Measurements from ENCODE around the gene TNS2. TPM values are rescaled to one million over a fixed set of nuclear protein-coding genes. Genes with fewer than 3 reads are reported as not detected.

The TNS2 gene
- total RNA-seq, 1 donor from 2014 or later, result 0.24 TPM

GRCh38 chr12:53097564-53098353, 47.9 kb downstream of the TNS2 start, which contains the start of gene IGFBP6:
TSS of gene IGFBP6 (plus strand) at chr12:53097667. CDS start at chr12:53097718, 51 bp downstream.
- Histone ChIP-seq H3K9ac (no peak within 1 kb of the TSS), H4K20me1 (ENCODE audit: low read depth) (no peaks in the 10 kb centered on the region), H3K4me1 (peaks cover 21% of the 10 kb centered on the region), H2AFZ (replicated peaks) (peak within 1 kb of the TSS; percentile 70), H3K79me2 (ENCODE audit: low read depth) (no peaks in the 10 kb centered on the region), H3F3A (ENCODE audit: low read depth) (peaks cover 13% of the 10 kb centered on the region), H3K36me3 (no peaks in the 10 kb centered on the region), H3K9me3 (ENCODE audit: low read depth) (no peaks in the 10 kb centered on the region), H3K27me3 (peaks cover 43% of the 10 kb centered on the region), H3K4me3 (peak within 1 kb of the TSS; percentile 72), H3K27ac (no peak within 1 kb of the TSS), H3K4me2 (peak within 1 kb of the TSS; percentile 88)
- DNase-seq (ENCODE audit: low spot score), result peak; percentile 74
- peaks cover 47% of the 10 kb centered on the region for H3K27me3 Mint-ChIP-seq (ENCODE audit: insufficient read depth, low read depth)
- TF ChIP-seq EZH2phosphoT487 (IDR thresholded peaks at IDR 0.05), result peak; percentile 57
- TF ChIP-seq, protein P1, sequence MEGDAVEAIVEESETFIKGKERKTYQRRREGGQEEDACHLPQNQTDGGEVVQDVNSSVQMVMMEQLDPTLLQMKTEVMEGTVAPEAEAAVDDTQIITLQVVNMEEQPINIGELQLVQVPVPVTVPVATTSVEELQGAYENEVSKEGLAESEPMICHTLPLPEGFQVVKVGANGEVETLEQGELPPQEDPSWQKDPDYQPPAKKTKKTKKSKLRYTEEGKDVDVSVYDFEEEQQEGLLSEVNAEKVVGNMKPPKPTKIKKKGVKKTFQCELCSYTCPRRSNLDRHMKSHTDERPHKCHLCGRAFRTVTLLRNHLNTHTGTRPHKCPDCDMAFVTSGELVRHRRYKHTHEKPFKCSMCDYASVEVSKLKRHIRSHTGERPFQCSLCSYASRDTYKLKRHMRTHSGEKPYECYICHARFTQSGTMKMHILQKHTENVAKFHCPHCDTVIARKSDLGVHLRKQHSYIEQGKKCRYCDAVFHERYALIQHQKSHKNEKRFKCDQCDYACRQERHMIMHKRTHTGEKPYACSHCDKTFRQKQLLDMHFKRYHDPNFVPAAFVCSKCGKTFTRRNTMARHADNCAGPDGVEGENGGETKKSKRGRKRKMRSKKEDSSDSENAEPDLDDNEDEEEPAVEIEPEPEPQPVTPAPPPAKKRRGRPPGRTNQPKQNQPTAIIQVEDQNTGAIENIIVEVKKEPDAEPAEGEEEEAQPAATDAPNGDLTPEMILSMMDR (IDR thresholded peaks at IDR 0.05), result no peak
- peak; percentile 61 for TF ChIP-seq EZH2 (IDR thresholded peaks at IDR 0.05)
- no peaks in the 10 kb centered on the region for H3K36me3 Mint-ChIP-seq
- H3K27ac Mint-ChIP-seq, result no peak within 1 kb of the TSS
- H3K4me3 Mint-ChIP-seq, result peak within 1 kb of the TSS; percentile 82
- H3K4me1 Mint-ChIP-seq, result peaks cover 41% of the 10 kb centered on the region
- H3K9me3 Mint-ChIP-seq, result no peaks in the 10 kb centered on the region

DNA sequence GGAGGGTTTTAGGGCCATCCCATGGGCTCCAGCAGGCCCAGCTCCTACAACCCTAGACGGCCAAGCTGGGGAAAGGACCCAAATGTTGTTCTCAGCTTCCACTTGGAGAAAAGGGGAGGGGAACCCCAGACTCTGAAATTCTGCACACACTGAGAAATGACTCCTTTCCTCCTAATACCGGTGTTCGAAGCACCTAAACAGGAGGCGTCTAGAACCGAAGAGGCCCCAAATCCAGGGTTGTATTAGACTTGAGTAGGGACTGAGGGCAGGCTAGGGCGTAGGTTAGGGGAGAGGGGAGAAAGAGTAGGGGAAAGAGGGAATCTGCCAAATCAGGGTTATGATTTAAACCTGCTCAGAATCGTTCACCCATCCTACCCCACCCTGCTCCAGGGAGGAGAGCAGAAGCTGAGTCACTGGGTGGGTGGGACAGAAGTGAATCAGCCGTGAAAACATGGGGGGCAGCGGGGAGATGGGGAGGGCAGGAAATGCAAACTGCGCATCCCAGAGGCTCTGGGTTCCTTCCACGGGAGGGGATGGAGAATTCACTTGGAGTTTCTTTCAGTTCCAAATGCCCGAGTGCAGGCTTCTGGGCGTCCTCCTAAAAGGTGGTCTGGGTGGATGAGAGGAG, 48.6 kb downstream of the TNS2 start:
- Mint-ChIP-seq H3K4me3 (peak overlapping the region; percentile 82), H3K36me3 (no peaks in the 10 kb centered on the region), H3K4me1 (peaks cover 47% of the 10 kb centered on the region), H3K27ac (no peak overlapping the region), H3K27me3 (ENCODE audit: insufficient read depth, low read depth) (peaks cover 47% of the 10 kb centered on the region), H3K9me3 (no peaks in the 10 kb centered on the region)
- Histone ChIP-seq H3K27ac (no peak overlapping the region), H3K4me1 (peaks cover 21% of the 10 kb centered on the region), H3K79me2 (ENCODE audit: low read depth) (no peaks in the 10 kb centered on the region), H3K27me3 (peaks cover 43% of the 10 kb centered on the region), H3K9ac (no peak overlapping the region), H4K20me1 (ENCODE audit: low read depth) (no peaks in the 10 kb centered on the region), H3K9me3 (ENCODE audit: low read depth) (no peaks in the 10 kb centered on the region), H2AFZ (replicated peaks) (peak overlapping the region; percentile 70), H3F3A (ENCODE audit: low read depth) (peaks cover 13% of the 10 kb centered on the region), H3K4me2 (peak overlapping the region; percentile 88), H3K36me3 (no peaks in the 10 kb centered on the region), H3K4me3 (peak overlapping the region; percentile 72)
- no peak for DNase-seq (ENCODE audit: low spot score)
- TF ChIP-seq EZH2 (IDR thresholded peaks at IDR 0.05) (no peak), EZH2phosphoT487 (IDR thresholded peaks at IDR 0.05) (no peak)
- TF ChIP-seq, protein P1 (IDR thresholded peaks at IDR 0.05), result no peak

GRCh38 chr12:53099071-53099882, 49.4 kb downstream of the TNS2 start:
- no peaks in the 10 kb centered on the region for H3K36me3 ChIP-seq
- peaks cover 13% of the 10 kb centered on the region for H3F3A ChIP-seq (ENCODE audit: low read depth)
- H4K20me1 ChIP-seq (ENCODE audit: low read depth), result no peaks in the 10 kb centered on the region
- H3K4me1 Mint-ChIP-seq, result peaks cover 53% of the 10 kb centered on the region
- H3K4me3 Mint-ChIP-seq, result peak overlapping the region; percentile 82
- peaks cover 21% of the 10 kb centered on the region for H3K4me1 ChIP-seq
- no peak overlapping the region for H3K4me2 ChIP-seq
- H3K36me3 Mint-ChIP-seq, result no peaks in the 10 kb centered on the region
- TF ChIP-seq EZH2 (IDR thresholded peaks at IDR 0.05) (no peak), EZH2phosphoT487 (IDR thresholded peaks at IDR 0.05) (no peak)
- TF ChIP-seq, protein P1 (IDR thresholded peaks at IDR 0.05), result peak; percentile 97
- no peak overlapping the region for H3K9ac ChIP-seq
- peaks cover 44% of the 10 kb centered on the region for H3K27me3 Mint-ChIP-seq (ENCODE audit: insufficient read depth, low read depth)
- no peak overlapping the region for H3K27ac ChIP-seq
- H3K9me3 ChIP-seq (ENCODE audit: low read depth), result no peaks in the 10 kb centered on the region
- peak; percentile 84 for DNase-seq (ENCODE audit: low spot score)
- no peak overlapping the region for H3K4me3 ChIP-seq
- no peak overlapping the region for H3K27ac Mint-ChIP-seq
- no peak overlapping the region for H2AFZ ChIP-seq (replicated peaks)
- no peaks in the 10 kb centered on the region for H3K79me2 ChIP-seq (ENCODE audit: low read depth)
- no peaks in the 10 kb centered on the region for H3K9me3 Mint-ChIP-seq
- H3K27me3 ChIP-seq, result peaks cover 43% of the 10 kb centered on the region

Measured in neural progenitor cell (in vitro differentiated cells).